ENCODE measurements around the gene NECAP2.

- TF ChIP-seq, protein P1, sequence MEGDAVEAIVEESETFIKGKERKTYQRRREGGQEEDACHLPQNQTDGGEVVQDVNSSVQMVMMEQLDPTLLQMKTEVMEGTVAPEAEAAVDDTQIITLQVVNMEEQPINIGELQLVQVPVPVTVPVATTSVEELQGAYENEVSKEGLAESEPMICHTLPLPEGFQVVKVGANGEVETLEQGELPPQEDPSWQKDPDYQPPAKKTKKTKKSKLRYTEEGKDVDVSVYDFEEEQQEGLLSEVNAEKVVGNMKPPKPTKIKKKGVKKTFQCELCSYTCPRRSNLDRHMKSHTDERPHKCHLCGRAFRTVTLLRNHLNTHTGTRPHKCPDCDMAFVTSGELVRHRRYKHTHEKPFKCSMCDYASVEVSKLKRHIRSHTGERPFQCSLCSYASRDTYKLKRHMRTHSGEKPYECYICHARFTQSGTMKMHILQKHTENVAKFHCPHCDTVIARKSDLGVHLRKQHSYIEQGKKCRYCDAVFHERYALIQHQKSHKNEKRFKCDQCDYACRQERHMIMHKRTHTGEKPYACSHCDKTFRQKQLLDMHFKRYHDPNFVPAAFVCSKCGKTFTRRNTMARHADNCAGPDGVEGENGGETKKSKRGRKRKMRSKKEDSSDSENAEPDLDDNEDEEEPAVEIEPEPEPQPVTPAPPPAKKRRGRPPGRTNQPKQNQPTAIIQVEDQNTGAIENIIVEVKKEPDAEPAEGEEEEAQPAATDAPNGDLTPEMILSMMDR (IDR thresholded peaks at IDR 0.05), result no peak
- no peak for TF ChIP-seq POLR2A (IDR thresholded peaks at IDR 0.05)
These were observed 49.1 kb upstream of the NECAP2 start for GRCh38 chr1:16391411-16391810.
